DOHH2 (cell line): ENCODE data around the gene ZSCAN32.

Experiments used
- CTCF ChIP-seq: fragments of 200-600 bp; sonication (generic); IDR thresholded peaks from one replicate; pipeline ENCODE4 v1.5.1; 2014; ENCODE audit warnings: antibody characterized with exemption, mild to moderate bottlenecking, low read depth, low read length; ENCODE audit not compliant: poor library complexity, severe bottlenecking
- EZH2phosphoT487 ChIP-seq: fragments of 200-600 bp; sonication (generic); IDR thresholded peaks from 2 replicates; pipeline ENCODE4 v1.6.1; 2017; ENCODE audit warnings: borderline replicate concordance, mild to moderate bottlenecking, antibody characterized with exemption, low read length, moderate library complexity, mixed read lengths

GRCh38 chr16:3346041-3346440 is 54.8 kb downstream of the ZSCAN32 start:
- TF ChIP-seq CTCF = no peak
- no peak for TF ChIP-seq EZH2phosphoT487
